HG03571 (cell line): ENCODE results near the gene PTPRH.

ENCODE experiments used
- ATAC-seq: cut with Tn5 transposase; IDR thresholded peaks from one replicate; pipeline ENCODE4 v1.9.1; 2021; ENCODE audit not compliant: unreplicated experiment

Gene PTPRH

DNA sequence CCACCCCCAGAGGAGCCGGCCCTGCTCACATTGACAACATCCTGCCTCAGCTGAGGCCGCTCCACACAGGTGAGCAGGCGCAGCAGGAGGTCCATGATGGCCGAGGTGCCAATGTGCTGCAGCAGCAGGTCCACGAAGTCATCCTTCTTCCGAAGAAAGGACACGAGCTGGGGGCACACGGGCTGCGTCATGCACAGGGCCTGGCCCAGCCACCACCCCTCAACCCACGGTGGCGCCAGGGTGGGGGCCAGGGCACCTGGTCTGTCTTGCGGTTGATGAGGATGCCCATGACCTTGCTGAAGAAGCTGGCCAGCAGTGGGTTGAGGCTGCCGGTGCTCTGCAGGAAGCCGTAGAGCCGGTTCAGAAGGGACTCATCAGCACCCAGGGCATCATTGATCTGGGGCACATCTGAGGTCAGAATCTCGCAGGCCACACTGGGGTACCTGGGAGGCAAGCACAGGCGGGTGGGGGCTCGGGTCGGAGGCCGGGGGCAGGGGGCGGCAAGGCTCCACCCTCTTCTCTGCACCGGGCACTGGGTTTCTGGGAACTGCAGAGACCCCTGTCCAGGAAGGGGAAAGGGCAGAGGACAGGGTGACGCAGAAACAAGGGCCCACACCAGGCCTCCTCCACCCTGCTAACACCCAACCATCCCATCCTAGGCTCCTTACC, 36.1 kb upstream of the PTPRH start:
- ATAC-seq = no peak

DNA sequence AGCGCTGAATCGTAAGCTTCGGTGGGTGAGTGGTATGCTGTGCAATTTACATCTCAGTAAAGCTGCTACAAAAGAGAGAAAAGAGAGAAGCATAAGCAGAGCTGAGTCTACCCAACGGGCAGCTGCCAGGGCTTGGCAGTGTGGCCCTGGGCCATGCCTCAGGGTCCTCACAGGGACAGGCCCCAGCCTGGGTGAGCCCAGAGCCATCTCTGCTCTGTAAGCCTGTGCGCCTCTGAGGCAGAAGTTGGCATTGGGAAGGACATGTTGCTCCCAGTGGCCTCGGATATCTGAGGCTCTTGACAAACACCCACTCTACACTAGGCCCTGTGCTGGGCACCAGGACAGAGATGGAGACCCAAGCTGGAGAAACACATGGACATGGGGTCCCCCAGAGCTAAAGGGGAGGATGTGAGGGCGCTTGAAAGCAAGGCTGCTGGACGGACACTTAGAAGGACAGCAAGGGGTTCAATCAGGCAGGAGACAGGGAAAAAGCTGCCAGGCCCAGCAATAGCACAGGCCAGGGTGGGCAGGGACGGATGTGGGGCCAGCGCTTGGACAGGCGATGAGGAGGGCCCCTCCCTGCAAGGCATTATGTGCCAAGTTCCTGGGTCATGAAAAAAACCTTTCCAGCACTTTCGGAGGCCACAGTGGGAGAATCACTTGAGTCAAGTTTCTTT, 34.8 kb upstream of the PTPRH start:
- no peak for ATAC-seq

DNA sequence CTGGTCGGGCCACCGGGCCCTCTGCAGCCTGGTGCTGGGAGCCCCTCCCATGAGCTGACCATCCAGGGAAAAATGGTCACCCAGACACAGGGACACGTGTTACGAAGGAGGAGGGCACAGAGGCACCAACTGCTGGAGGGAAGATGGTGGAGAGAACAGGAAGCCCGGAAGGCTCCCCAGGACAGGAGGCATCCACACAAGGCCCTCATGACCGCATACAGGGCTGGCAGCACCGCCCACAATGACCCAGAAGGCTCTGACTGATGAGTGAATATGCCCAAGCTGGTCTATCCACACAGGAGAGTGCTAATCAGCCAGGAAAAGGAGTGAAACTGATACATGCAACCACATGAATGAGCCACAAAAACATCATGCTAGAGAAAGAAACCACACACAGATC, 33.2 kb upstream of the PTPRH start:
- no peak for ATAC-seq

DNA sequence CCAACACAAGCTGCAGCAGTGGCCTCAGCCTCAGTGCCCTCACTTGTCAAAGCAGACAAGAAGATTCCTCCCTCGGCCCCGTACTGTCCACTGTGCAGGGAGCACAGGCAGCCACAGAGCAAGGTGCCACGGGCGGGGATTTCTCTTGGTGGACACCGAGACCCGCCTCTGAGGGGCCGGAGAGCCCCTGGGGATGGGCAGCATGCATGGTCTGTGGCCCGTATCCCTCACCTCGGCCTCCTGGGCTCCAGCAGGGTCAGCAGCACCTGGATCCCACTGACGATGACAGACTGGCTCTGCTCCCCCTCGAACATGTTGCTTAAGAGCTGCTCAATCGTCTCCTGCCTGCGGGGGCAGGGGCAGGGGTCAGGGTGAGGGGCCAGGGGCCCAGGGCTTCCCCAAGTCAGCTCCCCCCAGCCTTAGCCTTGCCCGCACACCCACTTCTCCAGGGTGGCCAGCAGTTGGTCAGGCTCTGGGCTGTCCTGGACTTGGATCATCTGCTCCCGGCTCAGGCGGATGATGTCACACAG, 32.7 kb upstream of the PTPRH start:
- no peak for ATAC-seq

DNA sequence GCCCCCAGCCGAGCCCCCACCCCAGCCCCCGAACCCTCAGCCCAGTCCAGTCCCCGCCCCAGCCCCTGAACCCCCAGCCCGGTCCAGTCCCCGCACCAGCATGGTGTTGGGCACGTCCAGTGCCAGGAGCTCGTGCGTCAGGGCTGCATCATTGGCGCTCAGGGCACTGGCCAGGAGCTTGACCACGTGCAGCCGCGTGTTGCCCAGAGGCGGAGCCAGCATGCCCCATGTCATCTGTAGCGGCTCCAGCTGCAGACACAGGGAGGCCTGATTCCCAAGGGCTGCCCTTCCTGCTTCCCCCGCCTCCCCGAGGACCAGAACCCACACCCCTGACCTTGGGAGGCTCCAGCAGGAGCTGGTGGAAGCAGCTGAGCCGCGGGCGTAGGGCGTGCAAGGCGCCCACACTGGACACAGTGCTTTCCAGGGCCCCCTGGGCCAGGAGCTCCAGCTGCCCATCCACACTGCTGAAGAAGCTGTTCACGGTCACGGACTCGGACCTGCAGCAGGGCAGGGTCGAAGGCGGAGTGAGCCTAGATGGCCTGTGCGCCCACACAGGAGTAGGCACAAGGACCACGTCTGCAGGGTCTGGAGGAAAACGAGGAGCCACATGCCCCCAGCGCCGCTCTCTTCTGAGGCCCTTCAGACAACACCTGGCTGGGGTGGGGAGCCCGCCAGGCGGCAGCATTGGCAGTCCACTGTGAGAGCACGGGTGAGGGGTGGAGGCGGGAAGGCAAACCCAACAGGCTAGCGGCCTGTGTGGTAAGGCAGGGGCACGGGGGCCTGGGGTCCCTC, 32.0 kb upstream of the PTPRH start:
- ATAC-seq = no peak

DNA sequence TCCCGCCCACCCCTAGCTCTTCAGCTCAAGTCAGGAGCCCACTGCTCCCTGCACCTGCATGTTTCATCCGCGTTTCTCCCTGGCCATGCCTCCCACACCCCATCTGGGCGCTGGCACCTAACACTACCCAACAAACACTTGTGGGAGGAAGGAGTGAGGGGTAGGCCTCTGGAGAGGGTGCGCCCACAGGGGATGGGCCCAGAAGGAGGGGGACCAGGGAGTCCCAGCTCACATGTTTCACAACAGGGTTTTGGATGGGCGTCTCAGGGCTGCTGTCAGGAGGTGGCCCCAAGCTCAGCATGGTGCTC, 31.4 kb upstream of the PTPRH start:
- ATAC-seq = no peak

DNA sequence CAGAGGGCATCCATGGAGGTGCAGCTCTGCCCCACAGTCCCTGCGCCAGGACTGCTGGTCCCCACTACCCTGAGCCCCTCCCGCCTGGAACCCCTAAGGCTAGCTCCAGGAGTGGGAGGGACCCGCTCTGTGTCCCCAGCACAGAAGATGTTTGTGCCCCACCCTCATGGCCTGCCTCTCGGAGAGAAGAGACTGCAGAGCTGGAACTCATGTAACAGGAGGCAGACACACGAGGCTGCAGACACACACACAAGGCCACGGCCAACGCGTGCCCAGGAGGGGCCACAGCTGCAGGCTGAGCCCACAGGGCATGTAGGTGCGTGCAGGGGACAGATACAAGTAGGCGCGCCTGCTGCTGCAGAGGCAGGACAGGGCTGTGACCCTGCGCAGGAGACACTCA, 29.7 kb upstream of the PTPRH start:
- no peak for ATAC-seq

DNA sequence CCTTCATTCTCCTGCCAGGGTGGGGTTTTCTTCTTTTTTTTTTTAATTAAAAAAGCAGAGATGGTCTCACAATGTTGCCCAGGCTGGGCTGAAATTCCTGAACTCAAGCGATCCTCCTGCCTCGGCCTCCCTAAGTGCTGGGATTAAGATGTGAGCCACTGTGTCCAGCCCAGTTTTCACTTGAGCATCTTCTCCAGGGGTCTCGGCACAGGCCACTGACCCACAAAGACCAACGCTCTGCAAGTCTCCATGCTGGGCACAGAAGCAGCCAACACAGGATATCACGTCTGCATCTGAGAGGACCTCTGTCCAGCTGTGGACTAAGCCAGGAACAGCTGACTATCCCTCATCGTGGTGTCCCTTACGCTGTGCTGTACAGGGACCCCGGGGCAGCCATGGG, 28.7 kb upstream of the PTPRH start:
- ATAC-seq = no peak

DNA sequence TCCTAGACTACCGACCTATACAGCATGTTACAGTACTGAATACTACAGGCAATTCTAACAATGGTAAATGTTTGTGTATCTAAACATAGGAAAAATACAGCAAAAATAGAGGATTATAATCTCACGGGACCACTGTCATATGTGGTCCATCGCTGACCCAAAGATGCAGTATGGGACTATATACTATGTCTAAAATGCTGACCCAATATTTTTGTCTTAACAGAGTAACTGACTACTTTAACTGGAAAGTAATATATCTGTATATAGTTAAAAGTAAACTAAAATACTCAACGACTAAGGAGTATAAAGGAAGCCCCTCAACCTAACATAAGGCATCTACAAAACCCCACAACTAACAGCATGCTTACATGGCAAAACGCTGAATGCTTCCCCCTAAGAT, 23.7 kb upstream of the PTPRH start:
- ATAC-seq = no peak

DNA sequence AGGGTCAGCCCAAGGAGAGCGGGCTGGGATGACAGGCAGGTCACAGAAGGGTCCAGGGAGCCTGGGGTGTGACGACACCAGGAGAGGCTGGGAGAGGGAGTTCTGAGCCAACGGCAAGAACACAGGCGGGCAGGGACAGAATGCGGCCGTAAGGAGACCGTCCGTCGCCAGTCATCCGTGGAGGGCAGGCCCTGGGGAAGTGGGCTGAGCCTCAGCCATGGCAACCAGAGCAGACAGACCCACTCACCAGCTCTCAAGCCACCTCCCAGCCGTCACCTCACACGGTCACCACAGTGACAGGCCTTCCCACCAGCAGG, 22.9 kb upstream of the PTPRH start:
- no peak for ATAC-seq

DNA sequence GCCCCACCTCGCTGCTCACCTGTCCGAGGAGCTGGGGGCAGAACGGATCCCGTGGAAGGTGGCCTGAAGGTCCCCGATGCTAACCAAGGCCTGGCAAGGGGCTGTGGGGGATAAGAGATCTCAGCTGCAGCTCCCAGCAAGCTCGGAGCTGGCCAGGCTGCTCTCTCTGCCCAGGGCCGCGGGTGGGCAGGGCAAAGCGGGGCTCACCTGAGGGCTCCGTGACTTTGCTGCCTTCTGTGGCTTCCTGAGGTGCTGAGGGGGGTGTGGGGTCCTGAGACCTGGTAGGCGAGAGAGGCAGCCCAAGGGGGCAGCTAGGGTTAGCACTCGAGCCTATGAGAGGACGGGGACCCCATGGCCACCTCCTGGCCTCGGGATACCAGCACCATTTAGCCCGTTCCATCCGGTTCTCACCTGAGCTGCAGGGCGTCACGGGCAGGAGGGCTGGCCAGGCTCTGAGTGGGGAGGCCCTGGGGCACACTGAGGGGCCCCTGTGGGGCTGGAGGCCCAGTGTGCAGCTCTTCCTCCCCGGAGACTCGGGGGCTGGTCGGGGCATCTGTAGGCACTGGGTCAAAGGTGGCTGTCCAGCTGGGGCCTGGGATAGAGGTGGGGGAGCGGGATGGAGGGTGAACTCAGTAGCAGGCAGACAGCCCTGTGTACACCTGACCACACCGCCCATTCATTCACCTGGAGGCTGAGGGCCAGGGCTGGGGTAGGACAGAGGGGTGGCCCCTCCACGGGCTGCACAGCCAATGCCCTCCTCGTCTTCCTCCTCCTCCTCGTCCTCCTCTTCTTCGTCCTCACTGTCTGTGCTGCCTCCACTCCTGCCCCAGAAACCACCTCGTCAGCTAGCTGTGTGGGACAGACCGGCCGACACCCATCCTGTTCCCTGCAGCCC, 22.3 kb upstream of the PTPRH start:
- no peak for ATAC-seq

DNA sequence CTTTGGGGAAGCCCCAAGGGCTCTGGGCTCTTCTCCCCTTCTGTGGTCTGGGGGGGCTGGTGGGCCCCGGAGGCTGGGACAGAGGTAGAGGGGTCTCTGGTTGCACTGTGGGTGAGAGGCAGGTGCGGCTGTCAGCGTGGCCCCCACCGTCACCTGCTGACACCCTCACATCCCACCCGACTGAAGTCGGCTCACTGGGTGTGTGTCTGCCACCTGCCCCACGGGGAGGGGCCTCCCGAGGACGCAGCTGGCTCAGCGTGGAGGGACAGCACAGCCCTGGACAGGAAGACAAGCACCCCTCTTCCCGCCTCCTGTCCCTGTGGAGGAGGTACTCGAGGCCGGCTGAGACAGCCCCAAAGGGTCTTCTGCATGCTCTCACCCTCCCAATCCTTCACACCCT, 21.5 kb upstream of the PTPRH start:
- no peak for ATAC-seq

DNA sequence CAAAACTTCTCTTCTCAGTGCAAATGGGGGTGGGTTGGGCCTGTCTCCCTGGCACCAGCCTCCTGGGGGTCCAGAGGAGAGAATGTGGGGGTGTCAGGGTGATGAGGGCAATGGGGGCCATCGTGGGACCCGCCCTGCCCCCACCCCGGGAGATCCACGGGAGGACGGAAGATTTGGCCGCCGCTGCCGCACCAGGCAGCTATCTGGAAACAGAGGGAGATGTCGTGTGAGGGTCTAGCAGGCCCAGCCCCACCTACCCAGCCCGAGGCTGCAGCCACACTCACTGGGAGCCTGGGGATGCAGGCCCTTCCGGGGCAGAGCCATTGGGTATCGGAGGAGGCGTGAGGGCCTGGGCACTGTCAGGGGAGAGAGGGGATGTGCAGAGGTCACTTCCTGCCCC, 21.0 kb upstream of the PTPRH start:
- no peak for ATAC-seq

DNA sequence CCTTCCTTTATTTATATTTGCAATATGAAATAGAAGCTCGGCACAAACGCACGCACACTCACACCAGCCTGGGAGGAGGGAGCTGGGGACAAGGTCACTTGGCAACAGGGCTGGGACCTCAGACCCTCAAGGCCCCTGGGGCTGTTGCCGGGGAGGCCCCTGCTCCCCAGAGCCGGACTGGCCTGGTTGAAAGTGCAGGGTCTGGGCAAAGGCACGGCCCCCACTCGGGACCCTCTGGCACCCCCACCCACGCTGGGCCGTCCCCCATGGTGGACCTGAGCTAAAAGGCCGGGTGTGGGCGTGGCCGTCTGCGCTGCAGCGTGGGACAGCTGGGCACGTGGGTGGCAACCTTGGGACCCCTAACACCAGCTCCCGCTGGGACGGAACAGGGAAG, 20.5 kb upstream of the PTPRH start:
- no peak for ATAC-seq

DNA sequence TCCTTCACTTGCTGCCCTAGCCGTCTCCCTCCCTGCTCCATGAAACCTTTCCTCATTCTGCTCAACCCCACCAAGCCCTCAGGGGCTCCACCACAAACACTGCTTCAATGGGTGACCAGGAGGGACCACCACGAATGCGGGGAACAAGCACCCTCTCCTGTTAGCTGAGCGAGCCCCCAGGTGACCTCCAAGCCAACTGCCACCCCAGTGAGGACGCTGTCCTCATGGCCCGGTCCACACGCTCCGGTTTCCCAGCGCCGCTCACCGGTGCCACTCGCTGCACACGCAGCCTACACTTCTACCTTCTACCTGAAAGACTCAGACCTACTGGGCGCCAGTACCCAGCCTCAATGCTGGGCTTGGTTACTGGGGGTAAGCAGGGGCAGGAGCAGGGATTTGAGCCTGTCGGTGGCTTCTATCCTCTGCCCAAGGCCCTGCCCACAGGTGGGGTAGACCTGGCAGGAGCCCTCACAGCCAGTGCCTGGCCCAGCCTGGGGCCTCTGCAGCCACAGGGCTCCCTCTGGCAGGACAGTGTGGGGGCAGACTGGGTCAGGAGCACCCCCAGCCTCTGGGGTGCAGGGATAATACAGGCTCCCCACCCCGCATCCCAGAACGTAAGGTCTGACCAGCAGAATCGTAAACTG, 20.0 kb upstream of the PTPRH start:
- no peak for ATAC-seq

DNA sequence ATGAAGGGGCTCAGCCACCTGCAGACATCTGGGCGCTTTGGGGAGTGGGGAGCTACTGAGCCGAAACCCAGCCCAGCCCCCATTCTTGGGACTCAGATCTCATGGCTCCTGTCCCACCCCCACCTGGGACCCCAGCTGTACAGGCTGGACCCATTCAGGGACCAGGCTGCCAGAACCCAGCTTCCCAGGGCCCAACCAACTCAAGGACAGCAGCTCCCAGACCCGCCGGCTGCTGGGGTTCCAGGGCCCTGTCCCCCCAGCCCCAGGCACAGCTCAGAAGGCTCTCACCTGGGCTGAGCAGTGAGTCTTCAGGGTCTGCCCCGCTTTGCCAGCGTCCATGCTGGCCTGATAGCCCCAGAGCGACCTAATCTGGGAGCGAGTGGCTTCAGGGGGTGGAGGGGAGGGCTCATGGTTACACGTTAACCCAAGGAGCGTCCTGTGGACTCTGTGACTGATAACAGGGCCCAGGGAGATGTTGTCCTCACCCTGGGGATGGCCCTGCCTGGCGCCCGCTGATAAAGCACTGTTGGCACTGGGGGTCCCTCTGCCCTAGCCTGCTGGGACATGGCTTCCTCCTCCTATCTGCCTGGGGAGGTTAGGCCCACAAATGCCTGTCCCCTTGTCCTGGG, 19.2 kb upstream of the PTPRH start, which contains the start of gene TMEM86B:
Gene TMEM86B (minus strand): TSS at position 361 of the 629 bp plus-strand sequence. CDS start 22 bp downstream, at position 339.
- ATAC-seq = no peak

DNA sequence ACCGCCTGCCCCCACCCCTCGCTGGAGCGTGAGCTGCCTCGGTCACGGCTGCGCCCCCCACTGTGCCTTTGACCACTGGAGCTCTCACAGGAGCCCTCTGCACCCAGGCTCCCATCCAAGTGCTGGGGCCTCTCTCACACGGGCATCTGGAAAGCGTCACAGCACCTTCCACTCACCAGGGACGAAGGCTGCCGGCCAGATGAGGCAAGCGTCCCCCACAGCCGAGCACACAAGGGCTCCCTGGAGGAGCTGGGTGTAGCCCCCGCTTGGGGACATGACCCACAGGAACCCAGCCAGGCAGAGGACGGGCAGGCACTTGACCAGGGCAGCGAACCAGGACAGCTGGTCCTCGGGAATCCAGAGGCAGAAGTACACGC, 18.7 kb upstream of the PTPRH start:
- no peak for ATAC-seq

DNA sequence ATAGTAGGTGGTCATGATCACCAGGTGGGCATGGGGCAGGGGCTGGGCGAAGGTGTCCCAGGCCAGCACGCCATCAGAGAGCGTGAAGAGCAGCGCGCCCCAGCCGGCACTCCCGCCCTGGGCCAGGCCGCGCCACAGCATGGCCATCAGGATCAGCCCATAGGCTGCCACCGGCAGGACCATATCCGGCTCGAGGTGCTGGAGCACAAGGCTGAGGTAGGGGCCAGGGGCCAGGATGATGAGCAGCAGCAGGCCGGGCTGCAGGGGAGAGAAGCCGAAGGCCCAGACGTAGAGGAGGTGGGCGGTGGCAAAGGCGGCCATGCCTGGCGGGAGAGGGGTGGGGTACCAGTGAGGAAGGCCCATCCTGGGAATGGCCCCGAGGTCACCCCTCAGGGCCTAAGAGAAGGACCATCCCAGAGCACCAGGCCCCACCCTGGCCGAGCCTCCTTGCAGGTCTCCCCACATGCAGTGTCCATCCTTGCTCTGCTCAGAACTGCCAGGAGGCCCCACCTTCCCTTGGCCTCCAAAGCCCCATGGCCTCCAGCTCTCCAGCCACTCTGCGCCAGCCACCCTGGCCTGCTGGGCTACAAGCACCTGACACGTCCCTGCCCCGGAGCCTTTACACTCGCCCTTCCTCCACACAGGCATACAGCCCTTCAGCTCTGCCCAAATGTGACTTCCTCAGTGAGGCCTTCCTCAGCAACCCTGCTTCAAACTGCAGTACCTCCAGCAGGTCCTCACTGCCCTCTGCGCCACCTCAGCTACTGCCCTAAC, 18.1 kb upstream of the PTPRH start:
- ATAC-seq = no peak

DNA sequence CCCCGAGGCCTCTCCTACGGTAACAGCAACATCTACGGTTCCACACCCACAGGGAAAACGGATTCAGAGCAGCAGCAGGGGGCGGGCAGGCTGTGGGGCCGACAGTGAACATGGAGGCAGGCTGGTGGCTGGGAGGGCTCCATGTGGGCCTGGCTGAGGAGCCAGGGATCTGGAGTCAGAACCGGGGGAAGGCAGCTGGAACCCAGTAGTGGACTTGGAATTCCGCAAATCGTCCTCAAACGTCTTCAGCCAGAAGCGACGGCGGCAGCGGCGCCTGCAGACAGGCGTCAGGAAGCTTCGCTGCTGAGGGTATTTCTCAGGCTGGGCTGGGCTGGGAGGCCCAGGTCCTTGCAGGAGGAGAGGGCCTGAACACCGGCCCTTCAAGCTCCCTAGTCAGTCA, 17.5 kb upstream of the PTPRH start:
- ATAC-seq = no peak

DNA sequence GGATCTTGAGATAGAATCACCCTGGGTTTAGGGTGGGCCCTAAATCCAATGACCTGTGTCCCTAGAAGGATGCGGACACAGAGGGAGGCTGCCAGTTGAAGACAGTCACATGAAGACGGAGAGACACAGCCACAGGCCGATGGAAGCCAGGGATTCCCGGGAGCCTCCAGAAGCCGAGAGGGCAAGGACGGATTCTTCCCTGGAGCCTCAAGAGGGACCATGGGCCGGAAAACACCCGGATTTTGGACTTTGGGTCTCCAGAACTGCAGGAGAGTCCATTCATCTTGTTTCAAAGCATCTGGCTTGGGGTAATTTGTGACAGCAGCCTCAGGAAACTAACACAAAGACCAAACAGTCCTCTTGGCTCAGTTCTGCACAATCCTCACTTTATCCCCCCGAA, 17.0 kb upstream of the PTPRH start:
- ATAC-seq = no peak
